ENCODE results near the gene ADAMTS8.

The ADAMTS8 gene

DNA sequence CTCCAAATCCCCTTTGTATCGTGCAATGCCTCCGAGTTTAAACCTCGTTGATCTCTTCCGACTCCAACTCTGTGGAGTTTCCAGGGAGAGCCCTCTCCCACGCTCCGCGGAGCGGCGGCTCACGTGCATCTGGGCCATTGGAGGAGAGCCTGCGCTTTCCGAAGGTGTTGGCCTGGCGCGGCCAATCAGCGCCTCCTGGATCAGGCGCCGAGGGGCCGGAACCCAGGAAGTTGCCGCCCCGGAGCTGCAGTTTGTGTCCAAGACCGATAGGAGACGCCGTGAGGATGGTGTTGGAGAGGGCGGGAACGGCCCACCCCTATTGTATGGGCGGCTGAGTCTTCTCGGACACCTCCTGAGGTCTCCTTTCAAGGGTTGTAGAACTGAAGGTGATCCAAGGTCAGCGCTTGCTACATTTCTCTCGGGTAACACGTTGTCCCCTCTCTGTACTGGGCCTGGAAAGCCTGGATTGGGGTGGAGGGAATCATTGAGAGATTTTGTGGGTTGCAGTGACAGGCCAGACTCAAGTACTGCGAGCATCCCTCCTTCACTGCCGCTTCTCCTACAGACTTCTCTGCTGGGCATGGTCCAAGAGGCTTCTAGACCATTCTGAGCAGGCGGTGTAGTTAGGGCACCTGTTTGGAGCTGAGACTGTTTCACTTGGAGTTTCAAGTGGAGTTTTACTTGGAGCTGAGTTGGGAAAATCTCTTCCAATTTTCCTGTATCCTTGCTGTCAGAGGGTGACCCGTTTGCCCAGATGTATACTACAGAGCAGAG lies 21.8 kb upstream of the ADAMTS8 start:
- TF ChIP-seq, protein P1, sequence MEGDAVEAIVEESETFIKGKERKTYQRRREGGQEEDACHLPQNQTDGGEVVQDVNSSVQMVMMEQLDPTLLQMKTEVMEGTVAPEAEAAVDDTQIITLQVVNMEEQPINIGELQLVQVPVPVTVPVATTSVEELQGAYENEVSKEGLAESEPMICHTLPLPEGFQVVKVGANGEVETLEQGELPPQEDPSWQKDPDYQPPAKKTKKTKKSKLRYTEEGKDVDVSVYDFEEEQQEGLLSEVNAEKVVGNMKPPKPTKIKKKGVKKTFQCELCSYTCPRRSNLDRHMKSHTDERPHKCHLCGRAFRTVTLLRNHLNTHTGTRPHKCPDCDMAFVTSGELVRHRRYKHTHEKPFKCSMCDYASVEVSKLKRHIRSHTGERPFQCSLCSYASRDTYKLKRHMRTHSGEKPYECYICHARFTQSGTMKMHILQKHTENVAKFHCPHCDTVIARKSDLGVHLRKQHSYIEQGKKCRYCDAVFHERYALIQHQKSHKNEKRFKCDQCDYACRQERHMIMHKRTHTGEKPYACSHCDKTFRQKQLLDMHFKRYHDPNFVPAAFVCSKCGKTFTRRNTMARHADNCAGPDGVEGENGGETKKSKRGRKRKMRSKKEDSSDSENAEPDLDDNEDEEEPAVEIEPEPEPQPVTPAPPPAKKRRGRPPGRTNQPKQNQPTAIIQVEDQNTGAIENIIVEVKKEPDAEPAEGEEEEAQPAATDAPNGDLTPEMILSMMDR (IDR thresholded peaks at IDR 0.05), result no peak

DNA sequence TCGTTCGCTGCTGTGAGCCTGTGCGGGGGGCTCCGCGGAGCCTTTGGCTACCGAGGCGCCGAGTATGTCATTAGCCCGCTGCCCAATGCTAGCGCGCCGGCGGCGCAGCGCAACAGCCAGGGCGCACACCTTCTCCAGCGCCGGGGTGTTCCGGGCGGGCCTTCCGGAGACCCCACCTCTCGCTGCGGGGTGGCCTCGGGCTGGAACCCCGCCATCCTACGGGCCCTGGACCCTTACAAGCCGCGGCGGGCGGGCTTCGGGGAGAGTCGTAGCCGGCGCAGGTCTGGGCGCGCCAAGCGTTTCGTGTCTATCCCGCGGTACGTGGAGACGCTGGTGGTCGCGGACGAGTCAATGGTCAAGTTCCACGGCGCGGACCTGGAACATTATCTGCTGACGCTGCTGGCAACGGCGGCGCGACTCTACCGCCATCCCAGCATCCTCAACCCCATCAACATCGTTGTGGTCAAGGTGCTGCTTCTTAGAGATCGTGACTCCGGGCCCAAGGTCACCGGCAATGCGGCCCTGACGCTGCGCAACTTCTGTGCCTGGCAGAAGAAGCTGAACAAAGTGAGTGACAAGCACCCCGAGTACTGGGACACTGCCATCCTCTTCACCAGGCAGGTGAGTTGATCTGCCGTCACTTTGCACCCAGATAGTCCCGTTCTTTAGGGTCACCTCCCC lies 21.0 kb upstream of the ADAMTS8 start:
- TF ChIP-seq, protein P1 (IDR thresholded peaks at IDR 0.05), result no peak

DNA sequence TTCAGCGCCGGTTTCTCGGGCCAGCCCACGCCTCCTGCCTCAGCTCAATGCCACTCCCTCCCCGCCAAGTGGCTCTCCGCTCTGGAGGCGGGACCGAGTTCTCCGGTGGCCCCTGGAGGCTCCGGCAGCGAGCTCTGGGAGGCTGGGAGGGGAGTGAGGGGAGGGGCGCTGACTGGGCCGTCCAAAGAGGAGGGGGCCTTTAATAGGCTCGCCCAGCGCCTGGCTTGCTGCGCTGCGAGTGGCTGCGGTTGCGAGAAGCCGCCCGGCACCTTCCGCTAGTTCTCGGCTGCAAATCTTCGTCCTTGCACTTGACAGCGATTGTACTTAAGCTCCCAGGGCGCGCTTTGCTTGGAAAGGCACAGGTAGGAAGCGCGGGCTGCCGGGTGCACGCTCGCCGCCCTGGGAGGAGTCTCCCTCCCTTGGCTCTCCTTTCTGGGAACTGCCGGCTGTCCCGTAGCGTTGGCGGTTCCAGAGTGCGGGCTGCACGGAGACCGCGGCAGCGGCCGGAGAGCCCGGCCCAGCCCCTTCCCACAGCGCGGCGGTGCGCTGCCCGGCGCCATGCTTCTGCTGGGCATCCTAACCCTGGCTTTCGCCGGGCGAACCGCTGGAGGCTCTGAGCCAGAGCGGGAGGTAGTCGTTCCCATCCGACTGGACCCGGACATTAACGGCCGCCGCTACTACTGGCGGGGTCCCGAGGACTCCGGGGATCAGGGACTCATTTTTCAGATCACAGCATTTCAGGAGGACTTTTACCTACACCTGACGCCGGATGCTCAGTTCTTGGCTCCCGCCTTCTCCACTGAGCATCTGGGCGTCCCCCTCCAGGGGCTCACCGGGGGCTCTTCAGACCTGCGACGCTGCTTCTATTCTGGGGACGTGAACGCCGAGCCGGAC lies 20.3 kb upstream of the ADAMTS8 start, which contains the start of gene ADAMTS15:
TSS of gene ADAMTS15 (plus strand) at position 230 of the 894 bp plus-strand sequence. CDS start at position 559, 329 bp downstream.
- TF ChIP-seq, protein P1 (IDR thresholded peaks at IDR 0.05), result no peak

DNA sequence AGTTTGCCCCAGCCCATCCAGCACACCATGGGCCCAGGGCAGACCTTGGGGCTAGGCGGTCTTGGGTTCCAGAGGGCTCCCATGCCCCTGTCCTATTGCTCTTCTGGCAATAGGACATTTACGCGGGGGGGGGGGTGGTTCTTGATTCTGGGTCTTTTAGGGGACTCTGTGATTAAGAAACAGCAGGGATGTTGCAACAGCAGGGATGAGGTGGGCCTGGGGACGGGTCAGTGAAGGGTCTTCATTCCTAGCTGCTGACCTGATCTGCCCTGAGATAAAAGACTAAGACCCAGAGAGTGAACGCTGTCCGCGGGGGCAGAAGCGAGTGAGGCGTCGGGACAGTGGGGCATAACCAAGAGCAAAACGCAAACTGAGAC lies 19.6 kb upstream of the ADAMTS8 start:
- TF ChIP-seq, protein P1 (IDR thresholded peaks at IDR 0.05), result no peak

DNA sequence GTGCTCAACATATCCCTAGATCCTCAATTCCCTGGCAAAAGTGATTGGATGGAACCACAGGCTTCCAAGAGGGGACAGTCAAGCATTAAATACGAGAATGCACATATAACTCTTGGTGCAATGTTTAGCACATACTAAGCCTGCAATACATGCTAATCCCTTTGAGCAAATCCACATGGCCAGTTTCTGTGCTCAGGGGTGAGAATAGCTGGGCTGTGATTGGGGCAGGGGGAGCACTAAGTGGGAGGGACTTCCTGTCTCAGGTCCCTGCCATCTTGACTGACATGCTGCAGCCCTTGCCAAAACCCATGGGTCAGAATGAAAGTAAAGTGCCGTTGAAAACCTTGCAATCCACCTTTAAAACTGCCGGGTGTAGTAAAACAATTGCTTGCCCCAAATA lies 17.4 kb upstream of the ADAMTS8 start:
- TF ChIP-seq, protein P1 (IDR thresholded peaks at IDR 0.05), result no peak

DNA sequence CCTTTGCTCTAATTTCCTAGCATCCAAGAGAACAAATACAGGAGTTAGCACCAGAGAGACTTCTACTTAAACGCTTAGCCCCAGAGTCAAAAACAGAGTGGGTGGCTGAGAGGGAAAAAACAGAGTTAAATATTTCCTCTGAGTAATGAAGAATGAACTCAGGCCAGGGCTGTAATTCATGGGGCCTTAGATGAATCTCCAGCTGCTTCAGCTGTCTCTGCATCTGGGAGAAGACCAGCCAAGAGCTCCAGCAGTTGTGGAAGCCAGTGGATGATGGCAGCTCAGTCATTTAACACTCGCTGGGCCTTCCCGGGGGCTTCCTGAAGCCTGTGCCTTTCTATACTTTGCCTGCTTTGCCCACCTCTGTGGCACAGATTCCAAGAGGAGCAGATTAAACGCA lies 14.3 kb upstream of the ADAMTS8 start:
- TF ChIP-seq, protein P1 (IDR thresholded peaks at IDR 0.05), result no peak

DNA sequence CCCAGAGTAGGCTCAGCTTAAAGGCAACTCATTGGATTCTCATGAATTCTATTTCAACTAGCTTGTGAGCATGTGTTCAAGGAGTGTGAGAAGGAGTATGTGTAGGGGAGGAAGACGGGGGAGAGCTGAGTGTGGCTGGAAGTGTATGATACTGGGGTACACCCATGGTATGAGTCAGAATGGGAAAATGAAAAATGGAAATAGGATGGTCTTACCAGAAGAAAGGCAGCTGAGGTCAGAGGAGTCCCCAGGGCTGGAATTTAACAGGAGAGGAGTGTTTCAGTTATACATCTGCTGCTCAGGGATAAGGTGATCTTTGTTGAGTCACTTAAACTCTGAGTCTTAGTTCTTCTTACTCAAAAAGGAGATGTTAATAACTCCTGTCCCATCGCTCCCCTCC lies 13.3 kb upstream of the ADAMTS8 start:
- TF ChIP-seq, protein P1 (IDR thresholded peaks at IDR 0.05), result no peak

All from LNCAP (cell line).